ENCODE data around the gene FMO5. TPM values are rescaled to one million over a fixed set of nuclear protein-coding genes. Genes with fewer than 3 reads are reported as not detected.
A peak's percentile ranks its signal among the peaks of the same experiment; 100 is the strongest.

The FMO5 gene
- total and polyA plus RNA-seq, 2 of the 13 experiments (the other 11 are each of a cell fraction or from before 2014, with no cell fraction given) = 48.2 to 149 TPM

DNA sequence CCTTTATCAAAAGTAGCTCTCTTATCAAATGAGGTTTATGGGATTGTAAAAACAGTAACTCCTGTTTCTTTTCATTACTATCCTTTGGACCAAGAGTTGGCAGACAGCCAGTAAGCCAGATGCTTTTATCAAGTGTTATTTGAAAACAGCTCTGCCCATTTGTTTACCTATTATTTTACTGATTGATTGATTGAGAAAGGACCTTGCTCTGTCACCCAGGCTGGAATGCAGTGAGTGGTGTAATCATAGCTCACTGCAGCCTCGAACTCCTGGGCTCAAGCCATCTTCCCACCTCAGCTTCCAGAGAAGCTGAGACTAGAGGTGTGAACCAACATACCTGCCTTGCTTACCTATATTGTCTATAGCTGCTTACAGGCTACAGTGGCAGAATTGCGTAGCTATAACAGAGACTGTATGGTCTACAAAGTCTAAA is 56.5 kb downstream of the FMO5 start (continued):
- TF ChIP-seq KDM3A (CRISPR knock-in tag; IDR thresholded peaks at IDR 0.05; ENCODE audit: low read depth) (0 out of 2 replicates have a peak, but pooled peaks have one; percentile 57), HMG20A (CRISPR knock-in tag; IDR thresholded peaks at IDR 0.05; ENCODE audit: borderline replicate concordance) (peak; percentile 47; the same call in 1 of the 2 replicates), ZBTB1 (CRISPR knock-in tag; IDR thresholded peaks at IDR 0.05; ENCODE audit: borderline replicate concordance) (no peak), ZNF552 (CRISPR knock-in tag; IDR thresholded peaks at IDR 0.05; ENCODE audit: borderline replicate concordance) (no peak), SOX5 (CRISPR knock-in tag; IDR thresholded peaks at IDR 0.05; ENCODE audit: borderline replicate concordance) (peak; percentile 81), SMARCC2 (IDR thresholded peaks at IDR 0.05) (no peak), TEAD2 (CRISPR knock-in tag; IDR thresholded peaks at IDR 0.05) (no peak), ZNF34 (CRISPR knock-in tag; IDR thresholded peaks at IDR 0.05; ENCODE audit: borderline replicate concordance) (no peak), SMAD9 (CRISPR knock-in tag; IDR thresholded peaks at IDR 0.05) (no peak), ZNF672 (CRISPR knock-in tag; IDR thresholded peaks at IDR 0.05) (no peak), SRF (IDR thresholded peaks at IDR 0.05; ENCODE audit: low read depth, low read length) (no peak), ZKSCAN8 (CRISPR knock-in tag; IDR thresholded peaks at IDR 0.05; ENCODE audit: borderline replicate concordance) (0 out of 2 replicates have a peak, but pooled peaks have one; percentile 42), ELF1 (CRISPR knock-in tag; IDR thresholded peaks at IDR 0.05) (no peak), ZMYM4 (CRISPR knock-in tag; IDR thresholded peaks at IDR 0.05) (peak; percentile 74), ZNF232 (CRISPR knock-in tag; IDR thresholded peaks at IDR 0.05; ENCODE audit: borderline replicate concordance) (no peak), NRL (CRISPR knock-in tag; IDR thresholded peaks at IDR 0.05; ENCODE audit: borderline replicate concordance) (no peak), ARNTL (CRISPR knock-in tag; IDR thresholded peaks at IDR 0.05) (no peak), NR2C2 (CRISPR knock-in tag; IDR thresholded peaks at IDR 0.05; ENCODE audit: borderline replicate concordance) (0 out of 2 replicates have a peak, but pooled peaks have one; percentile 23), PRMT3 (CRISPR knock-in tag; IDR thresholded peaks at IDR 0.05; ENCODE audit: borderline replicate concordance, low read depth) (no peak), SMAD3 (CRISPR knock-in tag; IDR thresholded peaks at IDR 0.05) (peak; percentile 66)
- TF ChIP-seq, protein P1, sequence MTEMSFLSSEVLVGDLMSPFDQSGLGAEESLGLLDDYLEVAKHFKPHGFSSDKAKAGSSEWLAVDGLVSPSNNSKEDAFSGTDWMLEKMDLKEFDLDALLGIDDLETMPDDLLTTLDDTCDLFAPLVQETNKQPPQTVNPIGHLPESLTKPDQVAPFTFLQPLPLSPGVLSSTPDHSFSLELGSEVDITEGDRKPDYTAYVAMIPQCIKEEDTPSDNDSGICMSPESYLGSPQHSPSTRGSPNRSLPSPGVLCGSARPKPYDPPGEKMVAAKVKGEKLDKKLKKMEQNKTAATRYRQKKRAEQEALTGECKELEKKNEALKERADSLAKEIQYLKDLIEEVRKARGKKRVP (CRISPR knock-in tag; IDR thresholded peaks at IDR 0.05) = 0 out of 4 replicates have a peak, but pooled peaks of 1 of the 2 experiments have one; percentile 66
- TF ChIP-seq, protein P2, sequence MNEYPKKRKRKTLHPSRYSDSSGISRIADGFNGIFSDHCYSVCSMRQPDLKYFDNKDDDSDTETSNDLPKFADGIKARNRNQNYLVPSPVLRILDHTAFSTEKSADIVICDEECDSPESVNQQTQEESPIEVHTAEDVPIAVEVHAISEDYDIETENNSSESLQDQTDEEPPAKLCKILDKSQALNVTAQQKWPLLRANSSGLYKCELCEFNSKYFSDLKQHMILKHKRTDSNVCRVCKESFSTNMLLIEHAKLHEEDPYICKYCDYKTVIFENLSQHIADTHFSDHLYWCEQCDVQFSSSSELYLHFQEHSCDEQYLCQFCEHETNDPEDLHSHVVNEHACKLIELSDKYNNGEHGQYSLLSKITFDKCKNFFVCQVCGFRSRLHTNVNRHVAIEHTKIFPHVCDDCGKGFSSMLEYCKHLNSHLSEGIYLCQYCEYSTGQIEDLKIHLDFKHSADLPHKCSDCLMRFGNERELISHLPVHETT (CRISPR knock-in tag; conservative IDR thresholded peaks at IDR 0.05) = no peak
- TF ChIP-seq, protein P3, sequence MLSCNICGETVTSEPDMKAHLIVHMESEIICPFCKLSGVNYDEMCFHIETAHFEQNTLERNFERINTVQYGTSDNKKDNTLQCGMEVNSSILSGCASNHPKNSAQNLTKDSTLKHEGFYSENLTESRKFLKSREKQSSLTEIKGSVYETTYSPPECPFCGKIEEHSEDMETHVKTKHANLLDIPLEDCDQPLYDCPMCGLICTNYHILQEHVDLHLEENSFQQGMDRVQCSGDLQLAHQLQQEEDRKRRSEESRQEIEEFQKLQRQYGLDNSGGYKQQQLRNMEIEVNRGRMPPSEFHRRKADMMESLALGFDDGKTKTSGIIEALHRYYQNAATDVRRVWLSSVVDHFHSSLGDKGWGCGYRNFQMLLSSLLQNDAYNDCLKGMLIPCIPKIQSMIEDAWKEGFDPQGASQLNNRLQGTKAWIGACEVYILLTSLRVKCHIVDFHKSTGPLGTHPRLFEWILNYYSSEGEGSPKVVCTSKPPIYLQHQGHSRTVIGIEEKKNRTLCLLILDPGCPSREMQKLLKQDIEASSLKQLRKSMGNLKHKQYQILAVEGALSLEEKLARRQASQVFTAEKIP (CRISPR knock-in tag; IDR thresholded peaks at IDR 0.05; ENCODE audit: borderline replicate concordance) = no peak
- TF ChIP-seq, protein P4, sequence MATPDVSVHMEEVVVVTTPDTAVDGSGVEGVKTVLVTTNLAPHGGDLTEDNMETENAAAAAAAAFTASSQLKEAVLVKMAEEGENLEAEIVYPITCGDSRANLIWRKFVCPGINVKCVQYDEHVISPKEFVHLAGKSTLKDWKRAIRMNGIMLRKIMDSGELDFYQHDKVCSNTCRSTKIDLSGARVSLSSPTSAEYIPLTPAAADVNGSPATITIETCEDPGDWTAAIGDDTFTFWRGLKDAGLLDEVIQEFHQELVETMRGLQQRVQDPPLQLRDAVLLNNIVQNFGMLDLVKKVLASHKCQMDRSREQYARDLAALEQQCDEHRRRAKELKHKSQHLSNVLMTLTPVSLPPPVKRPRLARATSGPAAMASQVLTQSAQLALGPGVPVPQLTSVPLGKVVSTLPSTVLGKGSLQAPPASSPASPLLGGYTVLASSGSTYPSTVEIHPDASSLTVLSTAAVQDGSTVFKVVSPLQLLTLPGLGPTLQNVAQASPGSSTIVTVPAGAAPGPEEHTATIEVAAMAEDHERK (CRISPR knock-in tag; IDR thresholded peaks at IDR 0.05; ENCODE audit: low read depth) = no peak
- TF ChIP-seq, protein P5, sequence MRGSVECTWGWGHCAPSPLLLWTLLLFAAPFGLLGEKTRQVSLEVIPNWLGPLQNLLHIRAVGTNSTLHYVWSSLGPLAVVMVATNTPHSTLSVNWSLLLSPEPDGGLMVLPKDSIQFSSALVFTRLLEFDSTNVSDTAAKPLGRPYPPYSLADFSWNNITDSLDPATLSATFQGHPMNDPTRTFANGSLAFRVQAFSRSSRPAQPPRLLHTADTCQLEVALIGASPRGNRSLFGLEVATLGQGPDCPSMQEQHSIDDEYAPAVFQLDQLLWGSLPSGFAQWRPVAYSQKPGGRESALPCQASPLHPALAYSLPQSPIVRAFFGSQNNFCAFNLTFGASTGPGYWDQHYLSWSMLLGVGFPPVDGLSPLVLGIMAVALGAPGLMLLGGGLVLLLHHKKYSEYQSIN (CRISPR knock-in tag; IDR thresholded peaks at IDR 0.05; ENCODE audit: borderline replicate concordance) = no peak

All from HepG2 (cell line).